Neural progenitor cell (in vitro differentiated cells): ENCODE data around the gene VANGL2.

ENCODE experiments used
- CTCF ChIP-seq: fragments of 200-600 bp; sonication (generic); IDR thresholded peaks from 2 replicates; pipeline ENCODE4 v1.5.1; 2017; ENCODE audit warnings: antibody characterized with exemption, mild to moderate bottlenecking
- EZH2 ChIP-seq: fragments of 200-600 bp; sonication (generic); IDR thresholded peaks from 2 replicates; pipeline ENCODE4 v1.6.1; 2017; ENCODE audit warnings: antibody characterized with exemption, mild to moderate bottlenecking, moderate library complexity
- EZH2phosphoT487 ChIP-seq: fragments of 200-600 bp; sonication (generic); IDR thresholded peaks from 2 replicates; pipeline ENCODE4 v1.6.1; 2017; ENCODE audit warnings: antibody characterized with exemption

DNA sequence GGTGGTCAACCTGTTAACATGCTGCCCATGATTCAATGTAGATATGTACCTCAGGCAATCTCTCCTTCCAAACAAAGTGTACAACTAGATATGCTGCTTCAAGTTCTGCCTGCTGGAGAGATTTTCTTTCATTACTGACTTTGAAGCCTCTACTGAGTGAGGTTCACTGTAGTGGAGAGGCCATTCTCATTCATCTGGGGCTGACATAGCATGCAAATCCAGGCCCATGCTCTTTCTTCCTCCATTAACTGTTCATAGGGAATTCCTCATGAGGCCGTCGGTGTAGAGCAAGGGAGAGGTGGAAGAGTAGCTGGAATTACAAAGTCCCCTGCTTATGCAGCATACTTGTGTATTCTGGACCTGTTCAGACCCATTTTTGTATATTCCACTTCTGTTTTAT lies 38.6 kb downstream of the VANGL2 start:
- no peak for TF ChIP-seq EZH2phosphoT487
- TF ChIP-seq CTCF, result no peak
- no peak for TF ChIP-seq EZH2
